NT2/D1 (cell line): ENCODE measurements around the gene CLDN19.

Source experiments
- SUZ12 ChIP-seq: IDR thresholded peaks from 2 replicates; pipeline ENCODE4 v1.6.1; 2011; ENCODE audit not compliant: insufficient read length, insufficient read depth; ENCODE audit errors: extremely low read depth
- YY1 ChIP-seq: IDR thresholded peaks from 2 replicates; pipeline ENCODE4 v1.6.1; 2011; ENCODE audit not compliant: insufficient read length, insufficient read depth
- ZNF274 ChIP-seq: IDR thresholded peaks from 2 replicates; pipeline ENCODE4 v1.6.1; 2011; ENCODE audit warnings: mild to moderate bottlenecking, low read depth, low read length

- TF ChIP-seq YY1 (no peak), ZNF274 (no peak), SUZ12 (no peak)
Measured at GRCh38 chr1:42730988-42731387, 9.0 kb downstream of the CLDN19 start.
